Muscle layer of colon (tissue), 2 donors: ENCODE measurements around the gene HAPSTR1.

ENCODE experiments used
- H3K27ac ChIP-seq: one replicate; pipeline ENCODE4 v1.7.0; 2013; ENCODE audit warnings: low read depth, mild to moderate bottlenecking, low read length, moderate library complexity
- H3K27me3 ChIP-seq, 2 donors: one replicate each; pipeline ENCODE4 v1.7.0; 2013; ENCODE audit warnings: low read length in 2 of 2, mild to moderate bottlenecking in 2 of 2; ENCODE audit not compliant: insufficient read depth in 2 of 2, control insufficient read depth in 1 of 2
- H3K36me3 ChIP-seq: one replicate; pipeline ENCODE4 v1.7.0; 2013; ENCODE audit warnings: mild to moderate bottlenecking, low read length; ENCODE audit not compliant: insufficient read depth
- H3K4me1 ChIP-seq: one replicate; pipeline ENCODE4 v1.7.0; 2013; ENCODE audit warnings: mild to moderate bottlenecking, low read length; ENCODE audit not compliant: insufficient read depth
- H3K4me3 ChIP-seq, 2 donors: one replicate each; pipeline ENCODE4 v1.7.0; 2013; ENCODE audit warnings: low read length in 2 of 2, low read depth in 1 of 2, mild to moderate bottlenecking in 1 of 2, moderate library complexity in 1 of 2
- H3K9ac ChIP-seq: one replicate; pipeline ENCODE4 v1.7.0; 2013; ENCODE audit warnings: low read length
- H3K9me3 ChIP-seq: one replicate; pipeline ENCODE4 v1.7.0; 2013; ENCODE audit warnings: mild to moderate bottlenecking, low read length
- donor health status: abdominal sarcoma.
- donor health status: Adenocarcinoma of cecum.

Gene HAPSTR1

DNA sequence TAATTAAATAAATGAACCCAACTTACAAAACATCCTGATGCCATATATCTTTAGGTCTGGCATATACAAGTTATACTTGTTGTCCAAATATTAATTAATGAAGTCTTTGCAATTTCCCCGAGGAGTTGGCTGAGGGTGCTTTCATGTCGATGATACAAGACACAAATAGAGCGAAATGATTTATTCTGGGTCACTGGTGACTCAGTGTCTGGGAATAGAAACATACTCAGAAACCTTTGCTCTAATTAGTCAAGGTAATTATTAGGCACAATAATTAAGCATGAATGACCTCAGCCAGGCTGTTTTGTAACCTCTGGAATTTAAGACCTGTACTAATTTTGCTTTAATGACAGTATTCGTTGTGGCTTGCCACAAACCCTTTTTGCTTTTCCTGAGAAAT is 37.0 kb upstream of the HAPSTR1 start:
- H3K27me3 ChIP-seq: no peaks in the 10 kb centered on the region
- no peak overlapping the region for H3K9ac ChIP-seq
- H3K27ac ChIP-seq: no peak overlapping the region
- H3K9me3 ChIP-seq: no peaks in the 10 kb centered on the region
- no peak overlapping the region for H3K4me3 ChIP-seq
- H3K4me1 ChIP-seq: no peaks in the 10 kb centered on the region
- no peaks in the 10 kb centered on the region for H3K36me3 ChIP-seq

DNA sequence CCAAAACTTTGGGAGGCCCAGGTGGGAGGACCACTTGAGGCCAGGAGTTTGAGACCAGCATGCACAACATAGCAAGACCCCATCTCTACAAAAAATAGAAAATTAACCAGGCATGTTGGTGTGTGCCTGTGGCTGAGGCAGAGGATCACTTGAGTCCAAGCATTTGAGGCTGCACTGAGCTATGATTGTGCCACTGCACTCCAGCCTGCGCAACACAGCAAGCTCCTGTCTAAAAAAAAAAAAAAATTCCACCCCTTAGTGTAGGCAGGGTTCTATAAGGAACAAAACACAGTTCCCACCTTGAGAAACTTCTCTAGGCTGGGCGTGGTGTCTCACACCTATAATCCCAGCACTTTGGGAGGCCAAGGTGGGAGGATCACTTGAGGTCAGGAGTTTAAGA is 36.3 kb upstream of the HAPSTR1 start:
- H3K9me3 ChIP-seq: no peaks in the 10 kb centered on the region
- no peak overlapping the region for H3K27ac ChIP-seq
- no peaks in the 10 kb centered on the region for H3K4me1 ChIP-seq
- H3K9ac ChIP-seq: no peak overlapping the region
- H3K27me3 ChIP-seq: no peaks in the 10 kb centered on the region
- H3K4me3 ChIP-seq: no peak overlapping the region
- H3K36me3 ChIP-seq: no peaks in the 10 kb centered on the region

DNA sequence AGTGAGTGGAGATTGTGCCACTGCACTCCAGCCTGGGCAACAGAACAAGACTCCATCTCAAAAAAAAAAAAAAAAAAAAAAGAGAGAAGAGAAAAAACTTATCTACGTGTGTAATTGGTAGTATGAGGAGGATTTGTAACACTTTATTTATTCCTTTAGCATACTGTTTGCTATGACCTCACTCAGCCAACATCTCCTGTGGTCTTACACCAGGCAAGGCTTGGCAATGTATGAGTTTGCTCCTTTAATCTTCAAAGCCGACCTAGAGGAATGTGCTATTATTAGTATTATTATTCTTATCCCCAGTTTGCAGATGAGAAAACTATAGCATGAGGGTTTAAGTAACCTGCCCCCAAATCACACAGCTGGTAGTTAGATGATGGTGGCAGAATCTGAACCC is 35.8 kb upstream of the HAPSTR1 start:
- no peak overlapping the region for H3K9ac ChIP-seq
- no peak overlapping the region for H3K4me3 ChIP-seq
- H3K36me3 ChIP-seq: no peaks in the 10 kb centered on the region
- H3K4me1 ChIP-seq: no peaks in the 10 kb centered on the region
- no peaks in the 10 kb centered on the region for H3K27me3 ChIP-seq
- H3K9me3 ChIP-seq: no peaks in the 10 kb centered on the region
- no peak overlapping the region for H3K27ac ChIP-seq

DNA sequence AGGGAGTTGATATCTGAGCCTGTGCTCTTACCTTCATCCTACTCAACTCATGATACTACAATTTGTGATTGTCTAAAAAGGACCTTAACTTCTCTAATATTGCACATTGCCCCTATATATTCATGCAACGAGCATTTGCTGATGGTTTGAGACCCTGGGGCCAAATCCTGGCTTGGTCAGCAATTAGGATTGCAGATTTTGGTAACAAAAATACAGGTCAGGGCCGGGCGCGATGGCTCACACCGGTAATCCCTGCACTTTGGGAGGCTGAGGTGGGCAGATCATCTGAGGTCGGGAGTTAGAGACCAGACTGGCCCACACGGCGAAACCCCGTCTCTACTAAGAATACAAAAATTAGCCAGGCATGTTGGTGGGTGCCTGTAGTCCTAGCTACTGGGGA is 35.4 kb upstream of the HAPSTR1 start:
- H3K9ac ChIP-seq: no peak overlapping the region
- no peaks in the 10 kb centered on the region for H3K9me3 ChIP-seq
- no peak overlapping the region for H3K27ac ChIP-seq
- H3K4me1 ChIP-seq: peaks cover 1% of the 10 kb centered on the region
- H3K27me3 ChIP-seq: no peaks in the 10 kb centered on the region
- no peaks in the 10 kb centered on the region for H3K36me3 ChIP-seq
- no peak overlapping the region for H3K4me3 ChIP-seq

DNA sequence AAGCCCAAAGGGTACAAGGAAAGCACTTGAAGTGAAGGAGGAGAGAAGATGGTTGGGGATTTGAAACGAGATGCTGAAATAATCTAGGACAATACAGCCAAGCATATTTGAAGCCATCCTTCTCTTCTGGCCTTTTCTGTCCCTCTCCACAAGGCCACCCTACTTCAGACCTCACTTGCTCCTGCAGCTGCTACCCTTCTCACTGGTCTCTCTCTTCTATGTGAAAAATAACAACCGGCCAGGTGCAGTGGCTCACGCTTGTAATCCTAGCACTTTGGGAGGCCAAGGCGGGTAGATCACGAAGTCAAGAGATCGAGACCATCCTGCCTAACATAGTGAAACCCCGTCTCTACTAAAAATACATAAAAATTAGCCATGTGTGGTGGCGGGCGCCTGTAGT is 33.2 kb upstream of the HAPSTR1 start:
- no peak overlapping the region for H3K4me3 ChIP-seq

DNA sequence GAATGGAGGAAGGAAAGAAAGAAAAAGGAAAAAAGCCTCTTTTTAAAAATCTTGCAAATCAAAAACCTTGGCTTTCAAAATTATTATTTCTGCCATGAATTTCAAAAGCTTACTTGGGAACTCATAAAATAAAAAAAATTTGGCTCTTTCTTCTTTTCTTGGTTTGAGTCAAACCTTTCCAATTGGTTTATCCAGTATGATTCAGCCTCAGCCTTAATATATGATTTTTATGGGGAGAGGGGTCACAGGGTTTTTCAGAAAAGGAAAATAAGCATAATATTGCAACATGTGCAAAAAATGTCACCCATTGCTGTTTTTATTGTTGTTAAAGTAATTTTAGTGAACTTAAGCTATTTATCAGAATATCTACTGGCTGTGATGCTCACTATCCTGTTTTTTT is 31.2 kb upstream of the HAPSTR1 start:
- no peaks in the 10 kb centered on the region for H3K27me3 ChIP-seq
- H3K9ac ChIP-seq: no peak overlapping the region
- no peaks in the 10 kb centered on the region for H3K36me3 ChIP-seq
- no peaks in the 10 kb centered on the region for H3K9me3 ChIP-seq
- no peak overlapping the region for H3K4me3 ChIP-seq
- peaks cover 7% of the 10 kb centered on the region for H3K4me1 ChIP-seq
- no peak overlapping the region for H3K27ac ChIP-seq

More for the DNA sequence above, 33.2 kb upstream of the HAPSTR1 start:
- H3K4me1 ChIP-seq: peaks cover 7% of the 10 kb centered on the region
- no peaks in the 10 kb centered on the region for H3K36me3 ChIP-seq
- H3K9ac ChIP-seq: no peak overlapping the region
- no peaks in the 10 kb centered on the region for H3K9me3 ChIP-seq
- no peak overlapping the region for H3K27ac ChIP-seq
- no peaks in the 10 kb centered on the region for H3K27me3 ChIP-seq

DNA sequence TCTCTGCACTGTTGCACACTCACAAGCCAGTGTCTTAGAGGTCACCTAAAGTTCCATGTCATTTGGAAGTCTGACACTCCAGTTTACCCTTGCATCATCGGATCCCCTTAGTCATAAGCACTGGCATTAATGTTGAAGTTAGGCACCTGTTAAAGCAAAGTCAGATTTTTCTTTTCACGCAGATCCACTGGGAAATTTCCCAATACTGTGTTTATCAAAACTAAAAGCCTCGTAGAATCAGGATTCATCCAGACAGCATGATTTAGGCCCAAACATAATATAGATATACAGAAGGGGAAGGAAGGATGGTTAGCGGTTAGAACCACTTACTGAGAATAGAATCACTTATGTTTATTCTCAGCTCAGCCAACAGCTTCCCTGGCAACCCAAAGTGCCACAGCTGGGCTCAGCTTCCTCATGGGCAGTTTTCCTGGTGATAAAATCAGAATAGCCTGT is 30.1 kb upstream of the HAPSTR1 start:
- peaks cover 7% of the 10 kb centered on the region for H3K4me1 ChIP-seq
- H3K9ac ChIP-seq: no peak overlapping the region
- H3K36me3 ChIP-seq: no peaks in the 10 kb centered on the region
- H3K9me3 ChIP-seq: no peaks in the 10 kb centered on the region
- no peak overlapping the region for H3K27ac ChIP-seq
- H3K27me3 ChIP-seq: no peaks in the 10 kb centered on the region
- H3K4me3 ChIP-seq: no peak overlapping the region

DNA sequence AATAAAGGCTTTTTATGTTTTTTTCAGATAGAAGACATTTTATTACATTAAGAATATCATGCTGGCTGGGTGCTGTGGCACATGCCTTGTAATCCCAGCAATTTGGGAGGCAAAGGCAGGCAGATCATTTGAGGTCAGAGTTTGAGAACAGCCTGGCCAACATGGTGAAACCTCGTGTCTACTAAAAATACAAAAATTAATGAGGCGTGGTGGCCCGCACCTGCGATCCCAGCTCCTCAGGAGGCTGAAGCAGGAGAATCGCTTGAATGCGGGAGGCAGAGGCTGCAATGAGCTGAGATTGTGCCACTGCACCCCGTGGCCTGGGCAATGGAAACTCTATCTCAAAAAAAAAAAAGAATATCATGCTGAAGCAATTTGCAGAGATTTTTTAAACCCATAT is 29.1 kb upstream of the HAPSTR1 start:
- Histone ChIP-seq H3K27me3 (no peaks in the 10 kb centered on the region), H3K4me1 (peaks cover 7% of the 10 kb centered on the region), H3K4me3 (no peak overlapping the region), H3K27ac (no peak overlapping the region), H3K36me3 (no peaks in the 10 kb centered on the region), H3K9ac (no peak overlapping the region), H3K9me3 (no peaks in the 10 kb centered on the region)

DNA sequence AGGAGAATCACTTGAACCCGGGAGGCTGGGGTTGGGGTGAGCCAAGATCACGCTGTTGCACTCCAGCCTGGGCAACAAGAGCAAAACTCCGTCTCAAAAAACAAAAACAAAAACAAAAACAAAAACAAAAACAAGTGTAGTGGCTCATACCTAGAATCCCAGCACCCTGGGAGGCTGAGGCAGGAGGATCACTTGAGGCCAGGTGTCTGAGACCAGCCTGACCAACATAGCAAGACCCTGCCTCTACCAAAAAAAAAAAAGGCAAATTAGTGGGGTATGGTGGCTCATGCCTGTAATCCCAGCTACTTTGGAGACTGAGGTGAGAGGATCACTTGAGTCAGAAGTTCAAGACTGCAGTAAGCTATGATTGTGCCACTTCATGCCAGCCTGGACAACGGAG is 26.4 kb upstream of the HAPSTR1 start:
- Histone ChIP-seq H3K36me3 (no peaks in the 10 kb centered on the region), H3K27ac (no peak overlapping the region), H3K9me3 (no peaks in the 10 kb centered on the region), H3K27me3 (no peaks in the 10 kb centered on the region), H3K4me1 (peaks cover 7% of the 10 kb centered on the region), H3K4me3 (no peak overlapping the region), H3K9ac (no peak overlapping the region)

DNA sequence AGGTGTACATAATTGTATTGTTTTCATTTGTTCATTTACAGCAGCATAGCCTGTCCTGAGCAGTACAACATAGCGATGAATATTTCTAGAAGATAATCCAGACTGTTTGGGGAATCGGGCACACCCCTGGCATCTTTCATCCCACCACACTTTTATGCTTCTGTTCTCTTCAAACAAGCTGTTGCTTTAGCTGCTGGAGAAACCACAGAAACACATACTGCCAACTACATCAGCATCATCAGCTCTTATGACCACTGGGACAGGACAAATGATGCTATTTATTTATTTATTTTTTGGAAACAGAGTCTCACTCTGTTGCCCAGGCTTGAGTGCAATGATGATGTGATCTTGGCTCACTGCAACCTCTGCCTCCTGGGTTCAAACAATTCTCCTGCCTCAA is 22.6 kb upstream of the HAPSTR1 start:
- Histone ChIP-seq H3K9me3 (no peaks in the 10 kb centered on the region), H3K36me3 (no peaks in the 10 kb centered on the region), H3K4me1 (no peaks in the 10 kb centered on the region), H3K27ac (no peak overlapping the region), H3K27me3 (no peaks in the 10 kb centered on the region), H3K9ac (no peak overlapping the region), H3K4me3 (no peak overlapping the region)

DNA sequence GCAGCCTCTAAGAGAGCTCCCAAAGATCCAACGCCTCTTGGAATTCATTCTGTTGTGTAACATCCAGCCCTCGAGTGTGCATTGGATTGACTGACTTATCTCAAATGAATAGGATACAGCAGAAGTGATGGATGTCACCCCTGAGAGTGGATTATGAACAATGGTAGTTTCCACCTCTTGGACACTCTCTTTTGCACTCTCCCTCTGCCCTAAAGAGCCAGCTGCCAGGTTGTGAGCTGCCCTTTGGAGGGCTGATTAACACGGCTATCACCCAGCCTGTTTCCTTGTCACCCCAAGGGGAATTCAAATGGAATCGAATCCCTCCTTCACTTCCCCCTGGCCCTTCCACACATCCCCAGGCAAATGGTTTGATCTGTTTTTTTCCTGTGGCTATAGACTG is 21.2 kb upstream of the HAPSTR1 start:
- no peak overlapping the region for H3K27ac ChIP-seq
- no peaks in the 10 kb centered on the region for H3K36me3 ChIP-seq
- no peak overlapping the region for H3K4me3 ChIP-seq
- no peaks in the 10 kb centered on the region for H3K9me3 ChIP-seq
- no peaks in the 10 kb centered on the region for H3K4me1 ChIP-seq
- no peaks in the 10 kb centered on the region for H3K27me3 ChIP-seq
- H3K9ac ChIP-seq: no peak overlapping the region

DNA sequence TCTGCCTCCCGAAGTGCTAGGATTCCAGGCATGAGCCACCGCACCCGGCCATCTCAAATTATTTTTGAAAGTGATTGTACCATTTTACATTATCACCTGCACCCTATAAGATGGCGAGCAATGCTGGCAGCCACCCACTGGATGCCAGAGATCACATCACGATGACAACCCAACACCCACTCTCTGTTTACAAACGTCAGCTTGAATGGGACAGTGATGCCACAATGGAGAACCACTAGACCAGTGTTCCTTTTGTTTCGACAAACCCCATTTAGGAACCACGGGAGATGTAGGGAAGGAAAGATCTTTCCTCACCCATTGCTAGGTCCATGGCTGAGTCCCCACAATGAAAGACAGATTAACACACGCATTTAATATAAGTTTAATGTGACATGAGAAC is 20.1 kb upstream of the HAPSTR1 start:
- H3K4me1 ChIP-seq: no peaks in the 10 kb centered on the region
- no peaks in the 10 kb centered on the region for H3K27me3 ChIP-seq
- H3K27ac ChIP-seq: no peak overlapping the region
- no peak overlapping the region for H3K9ac ChIP-seq
- H3K4me3 ChIP-seq: no peak overlapping the region
- no peaks in the 10 kb centered on the region for H3K9me3 ChIP-seq
- H3K36me3 ChIP-seq: no peaks in the 10 kb centered on the region
